Glomerular endothelial cell (primary cell): ENCODE data around the gene ST6GALNAC6. TPM values are rescaled to one million over a fixed set of nuclear protein-coding genes. Genes with fewer than 3 reads are reported as not detected.

Experiments
- DNase-seq: peaks from one replicate; pipeline ENCODE4 v3.0.0-alpha.2; 2011; ENCODE audit warnings: low read depth, low spot score; ENCODE audit errors: extremely low read depth
- total RNA-seq: library from RNA; depleted of rRNA; stranded (reverse); fragments of >200 nt; gene quantifications from 2 replicates; pipeline ENCODE4 v1.2.3, GENCODE V29; 2015

ST6GALNAC6 gene
- total RNA-seq, 1 donor from 2014 or later, result 72.0 TPM

DNA sequence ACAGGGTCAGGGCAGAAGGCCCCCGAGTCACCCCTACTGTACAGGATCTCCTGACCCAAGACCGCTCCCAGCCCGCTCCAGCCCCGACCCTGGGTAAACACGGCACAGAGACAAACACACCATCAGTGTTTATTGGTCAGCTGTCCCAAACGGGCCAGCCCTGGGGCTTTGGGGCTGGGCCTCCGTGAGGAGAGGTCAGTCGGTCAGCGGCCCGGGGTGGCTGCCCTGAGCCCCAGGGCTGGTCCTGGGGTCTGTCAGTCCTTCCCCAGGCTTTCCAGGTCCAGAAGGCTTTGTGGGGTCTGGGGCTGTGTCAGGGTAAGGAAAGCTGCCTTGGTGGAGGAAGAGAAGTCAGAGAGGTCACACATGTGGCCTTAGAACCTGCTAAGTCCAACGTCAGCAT, 35.6 kb upstream of the ST6GALNAC6 start:
- no peak for DNase-seq

DNA sequence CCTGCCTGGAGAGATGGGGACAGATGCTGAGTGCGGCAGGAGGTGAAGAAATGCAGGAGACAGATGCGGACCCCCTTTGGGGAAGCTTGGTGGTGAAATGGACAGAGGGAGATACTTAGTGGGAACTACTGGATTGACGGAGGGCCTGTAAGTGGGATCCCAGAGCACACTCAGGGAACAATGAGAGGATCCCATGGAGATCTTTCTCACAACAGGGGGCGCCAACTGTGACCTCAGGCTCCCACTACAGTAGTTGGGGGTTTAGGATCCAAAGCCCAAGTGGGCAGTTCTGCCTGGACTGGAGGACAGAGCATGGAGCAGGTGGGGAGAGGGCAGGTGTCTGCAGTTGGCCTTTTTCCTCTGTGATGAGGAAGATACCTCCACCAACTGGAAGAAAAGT, 34.8 kb upstream of the ST6GALNAC6 start:
- no peak for DNase-seq

DNA sequence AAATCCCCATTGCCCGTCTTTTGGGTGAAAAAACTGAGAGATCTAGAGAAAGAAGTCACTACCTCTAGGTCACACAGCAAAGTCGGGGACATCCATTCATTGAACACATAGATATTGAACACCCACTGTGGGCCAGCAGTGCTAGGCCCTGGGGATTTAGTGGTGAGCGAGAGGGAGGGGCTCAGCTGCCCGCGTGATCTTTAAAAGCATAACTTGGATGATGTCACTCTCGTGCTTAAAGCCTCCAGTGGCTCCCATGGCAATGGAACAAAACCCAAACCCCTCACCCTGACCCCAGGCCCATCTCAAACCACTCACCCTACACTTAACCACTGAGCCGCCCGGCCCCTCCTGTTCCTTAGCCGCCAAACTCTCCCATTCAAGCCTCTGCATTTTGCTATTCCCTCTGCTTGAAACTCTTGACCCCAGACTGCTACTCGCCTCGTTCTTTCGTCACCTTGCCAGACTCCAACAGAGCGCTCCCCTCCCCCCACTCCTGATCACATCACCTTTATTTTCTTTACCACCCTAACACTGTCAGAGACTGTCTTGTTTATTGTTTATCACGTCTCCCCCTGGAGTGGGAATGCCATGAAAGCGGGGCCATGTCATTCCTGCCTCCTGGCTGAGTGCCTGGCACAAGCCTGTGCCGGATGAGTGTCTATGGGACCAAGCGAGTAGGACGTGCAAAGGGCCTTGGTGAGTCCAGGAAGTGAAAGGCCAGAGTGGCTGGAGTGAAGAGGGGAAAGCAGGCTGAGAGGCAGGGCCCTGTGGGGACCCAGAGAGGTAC, 31.9 kb upstream of the ST6GALNAC6 start:
- no peak for DNase-seq

DNA sequence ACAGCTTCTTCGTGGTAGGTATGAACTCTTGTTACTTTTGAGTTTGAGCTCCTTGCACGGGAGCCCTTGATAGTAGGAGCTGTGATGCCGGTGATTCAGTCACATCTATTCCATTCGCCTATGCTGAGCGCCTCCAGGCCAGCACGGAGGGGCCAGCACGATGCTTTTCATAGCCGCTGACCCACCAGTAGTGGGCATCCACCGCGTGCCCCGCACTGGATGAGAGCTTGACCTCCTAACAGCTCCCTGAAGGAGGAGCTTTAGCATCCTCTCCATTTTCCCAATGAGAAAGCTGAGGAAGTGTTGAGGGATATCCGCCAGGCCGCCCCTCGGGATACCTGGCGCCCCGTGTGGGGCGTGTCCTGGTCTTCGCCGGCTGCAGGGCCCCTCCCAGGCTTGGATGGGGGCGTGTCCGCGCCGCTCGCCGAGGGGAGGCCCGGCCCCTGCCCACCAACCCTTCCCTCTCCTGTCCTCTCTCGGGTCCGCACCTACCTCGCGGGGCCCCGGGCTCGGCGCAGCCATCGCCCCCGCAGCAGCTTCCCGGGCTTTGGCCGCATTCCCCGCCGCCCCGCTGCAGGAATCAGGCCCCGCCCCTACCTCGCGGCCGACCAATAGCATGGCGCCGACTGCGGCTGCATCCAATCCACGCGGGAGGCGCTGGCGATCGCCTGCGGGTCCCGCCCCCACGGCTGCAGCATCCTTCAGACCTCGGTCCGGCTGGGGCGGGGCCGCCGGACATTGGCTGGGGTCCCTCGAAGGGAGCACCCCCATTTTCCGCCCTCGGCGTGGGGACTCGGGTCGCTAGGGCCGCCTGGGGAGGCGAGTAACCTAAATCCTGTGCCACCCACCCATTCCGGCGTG, 31.1 kb upstream of the ST6GALNAC6 start, which contains the start of gene PIP5KL1:
PIP5KL1 (minus strand) TSS at position 547 of the 861 bp plus-strand sequence; CDS start at position 522, 25 bp downstream.
- no peak for DNase-seq

DNA sequence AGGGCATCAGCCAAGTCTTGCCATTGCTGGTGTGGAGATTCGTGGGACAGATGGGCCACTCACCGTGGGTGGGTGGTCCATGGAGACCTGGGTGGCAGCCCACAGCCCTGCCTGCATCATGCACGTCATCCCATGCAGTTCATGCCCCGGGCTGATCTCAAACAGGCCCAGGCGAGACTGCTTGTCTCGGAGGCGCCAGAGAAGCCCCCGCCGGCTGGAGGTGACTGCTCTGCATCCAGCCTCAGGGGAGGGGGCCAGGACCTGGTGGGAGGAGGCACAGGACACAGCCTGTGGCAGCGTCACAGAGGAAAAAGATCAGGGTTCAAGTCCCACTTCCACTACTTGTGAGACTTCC, 30.2 kb upstream of the ST6GALNAC6 start:
- no peak for DNase-seq

DNA sequence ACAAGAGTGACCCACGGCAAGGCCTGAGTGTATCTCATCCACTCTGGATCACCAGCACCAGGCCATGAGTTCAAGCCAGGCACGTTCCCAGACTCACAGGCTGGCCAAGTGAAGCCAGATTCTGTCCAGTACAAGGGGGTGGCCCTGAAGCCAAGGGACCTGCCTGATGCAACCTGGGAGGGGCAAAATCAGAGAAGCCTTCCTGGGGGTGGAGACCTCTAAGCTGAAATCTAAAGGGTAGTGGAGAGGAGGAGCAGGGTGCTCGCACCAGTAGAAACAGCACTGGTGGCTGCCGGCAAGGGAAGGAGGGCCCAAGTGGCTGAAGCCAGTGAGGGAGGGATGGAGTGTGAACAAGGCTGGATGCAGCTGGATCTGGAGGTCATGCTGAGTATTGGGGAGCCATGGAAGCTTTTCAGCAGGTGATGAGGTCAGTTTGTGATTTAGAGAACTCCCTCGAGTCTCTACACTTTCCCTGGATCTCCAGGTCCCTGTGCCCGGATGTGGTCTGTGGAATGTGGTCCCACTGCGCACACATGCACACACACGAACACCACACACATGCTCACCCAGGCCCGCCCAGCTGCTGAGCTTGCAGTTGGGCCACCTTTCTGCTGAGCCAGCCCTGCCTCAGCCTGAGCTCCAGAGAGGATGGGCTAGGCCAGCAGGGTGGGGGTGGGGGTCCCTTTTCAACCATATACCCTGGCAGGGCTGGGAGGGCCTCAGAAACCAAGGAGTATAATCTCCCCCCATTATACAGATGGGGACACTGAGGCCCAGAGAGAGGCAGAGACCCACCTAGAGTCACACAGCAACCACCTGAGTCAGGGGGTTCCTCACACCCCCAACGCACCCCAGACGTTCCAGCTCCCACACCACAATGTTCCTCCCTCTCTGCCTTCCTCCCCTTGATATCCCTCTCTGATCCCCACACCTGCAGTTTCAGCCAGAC, 29.5 kb upstream of the ST6GALNAC6 start:
- DNase-seq, result no peak

DNA sequence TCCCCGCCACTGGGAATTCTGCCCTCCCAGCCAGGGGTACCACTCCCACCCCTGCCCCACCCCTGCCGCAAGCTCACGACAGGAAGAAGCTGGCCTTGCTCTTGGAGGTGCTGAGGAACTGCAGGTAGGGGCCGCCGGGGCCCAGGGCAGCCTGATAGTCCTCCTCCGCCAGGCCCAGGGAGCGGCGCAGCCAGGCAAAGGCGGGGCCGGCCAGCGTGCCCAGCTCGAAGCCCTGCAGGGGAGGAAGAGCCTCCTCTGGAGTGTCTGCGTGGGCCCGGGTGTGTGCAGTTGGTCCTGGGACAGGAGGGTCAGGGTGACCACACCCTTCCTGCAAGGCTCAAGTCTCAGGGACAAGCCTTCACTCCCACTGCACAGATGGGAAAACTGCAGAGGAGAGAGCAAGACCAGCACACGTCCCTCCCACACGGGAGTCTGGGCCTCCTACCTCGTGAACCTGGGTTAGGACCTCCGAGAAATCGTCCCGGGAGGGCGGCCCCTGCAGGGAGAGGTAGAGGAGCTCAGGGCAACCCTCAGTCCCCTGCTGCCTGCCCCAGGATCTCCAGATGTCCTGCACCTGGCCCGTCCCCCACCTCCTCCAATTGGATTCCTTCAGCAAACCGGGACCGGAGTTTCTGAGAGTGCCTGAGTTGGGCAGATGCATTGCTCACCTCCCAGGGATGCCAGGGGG, 28.7 kb upstream of the ST6GALNAC6 start:
- DNase-seq, result no peak

DNA sequence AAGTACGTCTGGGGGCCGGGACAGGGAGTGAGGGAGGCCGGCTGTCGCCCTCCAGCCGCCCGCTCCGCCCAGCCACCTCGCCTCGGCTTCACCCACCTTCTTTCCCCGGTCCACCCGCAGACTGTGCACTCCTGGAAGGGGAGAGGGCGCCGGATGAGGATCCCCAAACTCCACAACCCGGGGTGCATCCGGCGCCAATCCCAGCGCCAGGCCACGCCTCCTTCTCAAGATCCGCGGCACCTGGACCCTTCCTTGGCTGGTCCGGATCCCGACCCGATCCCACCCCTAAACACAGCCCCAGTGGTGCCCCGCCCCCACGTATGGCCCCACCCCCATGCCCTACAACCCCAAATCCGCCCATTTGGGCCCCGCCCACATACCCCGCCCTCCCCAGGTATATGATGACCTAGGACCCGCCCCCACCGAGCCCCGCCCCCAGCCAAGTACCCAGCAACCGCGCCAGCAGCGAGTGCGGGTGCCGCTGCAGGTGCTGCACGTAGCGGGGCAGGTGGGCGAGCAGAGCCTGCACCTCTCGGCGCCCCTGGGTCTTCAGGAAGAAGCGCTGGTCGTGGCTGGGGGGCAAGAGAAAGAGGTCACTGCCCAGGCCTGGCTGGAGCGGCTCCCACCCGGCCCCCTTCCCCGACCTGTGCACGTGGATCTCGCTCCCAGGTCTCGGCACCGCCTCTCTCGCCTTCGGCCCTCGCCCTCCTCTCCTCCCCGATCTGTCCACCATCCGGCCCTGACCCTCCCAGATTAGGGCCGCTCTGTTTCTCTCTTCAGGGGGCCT, 28.0 kb upstream of the ST6GALNAC6 start:
- DNase-seq, result no peak

DNA sequence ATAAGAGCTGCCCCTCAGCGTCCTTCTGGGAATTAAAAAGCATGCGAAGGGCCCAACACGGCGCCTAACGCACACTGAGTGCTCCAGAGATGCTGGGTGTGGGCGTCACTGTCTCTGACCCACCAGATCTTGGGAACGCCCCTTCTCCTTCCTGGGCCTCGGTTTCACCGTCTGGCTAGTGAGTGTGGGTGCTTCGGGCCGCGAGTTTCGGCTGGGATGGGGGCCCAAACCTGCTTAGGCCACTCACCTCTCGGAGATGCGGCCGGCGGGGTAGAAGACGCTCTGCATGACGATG, 27.4 kb upstream of the ST6GALNAC6 start:
- DNase-seq, result no peak

DNA sequence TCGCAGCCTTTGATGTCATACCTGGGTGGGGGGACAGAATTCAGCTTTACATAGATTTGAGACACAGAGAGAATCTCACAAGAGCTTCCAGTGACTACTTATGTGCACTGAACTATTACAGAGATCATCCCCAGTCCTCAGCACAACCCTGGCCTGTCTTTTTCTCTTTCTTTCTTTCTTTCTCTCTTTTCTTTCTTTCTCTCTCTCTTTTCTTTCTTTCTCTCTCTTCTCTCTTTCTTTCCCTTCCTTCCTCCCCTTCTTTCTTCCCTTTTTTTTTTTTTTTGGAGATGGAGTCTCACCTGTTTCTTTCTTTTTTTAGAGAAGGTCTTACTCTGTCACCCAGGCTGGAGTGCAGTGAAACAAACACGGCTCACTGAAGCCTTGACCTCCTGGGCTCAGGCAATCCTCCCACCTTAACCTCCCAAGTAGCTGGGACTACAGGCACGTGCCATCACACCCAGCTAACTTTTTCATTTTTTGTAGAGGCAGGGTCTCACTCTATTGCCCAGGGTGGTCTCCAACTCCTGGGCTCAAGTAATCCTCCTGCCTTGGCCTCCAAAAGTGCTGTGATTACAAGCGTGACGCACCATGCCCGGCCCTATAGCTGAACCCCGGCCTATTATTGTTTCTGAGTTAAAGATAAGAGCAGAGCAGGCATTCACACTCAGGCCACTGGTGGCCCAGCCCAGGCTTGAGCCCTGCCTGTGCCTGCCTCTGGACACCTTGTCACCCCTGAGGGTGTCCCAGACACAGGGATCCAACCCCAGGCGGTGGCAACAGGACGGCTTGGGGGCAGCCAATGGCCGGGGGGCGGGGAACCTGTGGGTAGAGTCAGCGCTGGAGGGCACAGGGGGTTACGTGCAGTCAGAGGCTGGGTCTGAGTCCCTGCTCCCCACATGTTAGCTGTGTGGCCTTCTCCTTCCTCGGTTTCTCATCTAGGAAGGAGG, 26.8 kb upstream of the ST6GALNAC6 start:
- DNase-seq, result no peak

DNA sequence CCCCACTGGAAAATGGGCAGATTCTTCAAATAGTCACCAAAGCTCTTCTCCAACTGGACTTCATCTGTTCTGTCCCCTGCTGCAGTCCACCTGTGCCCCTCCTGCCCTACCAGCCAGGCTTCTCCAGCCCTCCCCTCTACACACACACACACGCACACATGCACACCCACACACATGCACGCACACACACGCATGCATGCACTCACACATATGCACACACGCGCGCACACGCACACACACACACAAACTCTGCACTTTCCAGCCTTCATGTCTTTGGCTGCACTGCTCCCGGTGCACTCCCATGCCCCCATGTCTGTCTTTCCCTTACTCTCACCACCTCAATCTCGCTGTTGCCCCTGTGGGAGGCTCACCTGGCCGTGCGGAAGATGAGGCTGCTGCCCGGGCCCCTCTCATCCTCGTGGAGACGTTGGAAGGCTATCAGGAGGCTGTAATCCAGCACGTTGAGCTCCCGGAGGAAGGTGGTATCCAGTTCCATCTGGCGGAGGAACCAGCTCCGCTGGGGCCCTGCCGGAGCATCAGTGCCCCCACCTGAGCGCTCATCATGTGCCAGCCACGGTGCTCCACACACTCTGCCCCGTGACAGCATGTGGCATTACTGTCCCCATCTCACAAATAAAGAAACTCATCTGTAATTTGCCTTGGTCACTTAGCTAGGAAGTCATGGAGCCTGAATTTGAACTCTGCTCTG, 25.5 kb upstream of the ST6GALNAC6 start:
- no peak for DNase-seq

DNA sequence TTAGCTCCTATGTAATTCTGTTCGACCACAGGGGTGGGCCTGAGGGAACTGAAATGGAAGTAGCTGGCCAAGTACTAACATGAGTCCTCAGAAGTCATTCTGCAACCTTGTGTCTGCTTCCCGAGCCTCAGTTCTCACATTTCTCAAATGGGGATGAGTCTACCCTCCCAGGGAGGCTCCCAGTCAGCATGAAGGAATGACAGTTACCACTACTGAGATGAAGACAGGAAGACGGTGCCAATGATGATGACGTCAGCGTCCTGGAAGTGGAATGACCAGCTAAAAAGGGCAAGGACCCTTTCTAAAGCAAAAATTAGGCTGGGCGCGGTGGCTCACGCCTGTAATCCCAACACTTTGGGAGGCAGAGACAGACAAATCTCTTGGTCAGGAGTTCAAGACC, 24.4 kb upstream of the ST6GALNAC6 start:
- no peak for DNase-seq

DNA sequence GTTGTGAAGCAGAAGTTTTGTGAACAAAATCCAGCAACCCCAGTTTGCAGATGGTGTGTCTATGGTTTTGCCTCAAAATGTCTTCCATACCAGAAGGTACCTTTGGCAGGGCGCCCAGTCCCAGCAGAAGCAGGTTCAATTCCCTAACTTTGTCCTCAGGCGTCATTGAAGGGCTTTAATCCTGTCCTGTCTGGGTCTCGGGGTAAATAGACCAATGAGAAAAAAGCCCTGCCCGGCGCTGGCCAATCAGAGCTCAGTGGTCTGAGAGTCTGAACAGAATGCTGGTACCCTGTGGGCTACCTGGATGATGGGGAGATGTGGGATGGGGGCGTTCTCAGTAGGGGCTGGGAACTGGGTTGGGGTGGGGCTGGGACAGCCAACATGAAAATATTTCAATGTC, 23.6 kb upstream of the ST6GALNAC6 start:
- no peak for DNase-seq

DNA sequence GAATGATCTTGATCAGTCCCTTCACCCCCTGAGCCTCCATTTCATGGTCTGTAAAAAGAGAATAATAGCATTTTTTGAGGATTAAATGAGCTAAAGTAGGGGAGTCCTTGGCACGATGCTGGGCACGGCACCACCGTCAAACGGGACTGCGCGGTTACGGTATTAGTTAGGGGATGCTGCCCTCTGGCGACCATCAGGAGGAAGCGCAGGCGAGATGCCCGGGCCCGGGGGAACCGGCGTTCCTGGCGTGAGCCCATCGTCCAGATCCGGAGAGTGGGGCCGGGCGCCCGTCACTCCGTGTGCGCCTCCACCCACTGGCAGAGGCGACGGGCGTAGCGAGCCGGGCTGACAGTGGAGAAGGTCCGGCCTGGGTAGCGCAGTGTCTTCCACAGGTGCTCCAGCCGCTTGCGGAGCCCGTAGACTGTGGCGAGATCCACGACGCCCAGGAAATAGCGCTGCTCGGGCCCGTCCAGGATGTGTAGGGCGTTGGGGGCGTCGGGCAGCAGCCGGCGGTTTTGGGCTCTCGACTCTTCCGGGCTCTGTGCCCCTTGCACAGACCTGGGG, 22.2 kb upstream of the ST6GALNAC6 start:
- no peak for DNase-seq

DNA sequence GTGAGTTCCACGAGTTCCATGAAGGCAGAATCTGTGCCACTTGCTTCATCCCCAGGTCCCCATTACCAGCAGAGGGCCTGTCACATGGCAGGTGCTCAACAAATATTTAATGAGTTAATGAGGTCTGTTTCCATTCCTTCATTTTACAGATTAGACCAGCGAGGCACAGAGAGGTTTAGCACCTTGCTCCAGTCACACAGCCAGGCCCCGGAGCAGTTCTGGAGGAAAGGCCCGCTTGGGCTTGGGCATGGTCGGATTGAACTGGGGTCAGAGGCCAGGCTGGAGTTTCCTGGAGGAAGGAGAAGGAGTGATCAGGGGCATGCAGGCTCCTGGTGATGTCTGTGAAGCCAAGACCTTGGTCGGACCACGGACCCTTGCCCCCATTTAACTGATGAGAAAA, 21.4 kb upstream of the ST6GALNAC6 start:
- no peak for DNase-seq

DNA sequence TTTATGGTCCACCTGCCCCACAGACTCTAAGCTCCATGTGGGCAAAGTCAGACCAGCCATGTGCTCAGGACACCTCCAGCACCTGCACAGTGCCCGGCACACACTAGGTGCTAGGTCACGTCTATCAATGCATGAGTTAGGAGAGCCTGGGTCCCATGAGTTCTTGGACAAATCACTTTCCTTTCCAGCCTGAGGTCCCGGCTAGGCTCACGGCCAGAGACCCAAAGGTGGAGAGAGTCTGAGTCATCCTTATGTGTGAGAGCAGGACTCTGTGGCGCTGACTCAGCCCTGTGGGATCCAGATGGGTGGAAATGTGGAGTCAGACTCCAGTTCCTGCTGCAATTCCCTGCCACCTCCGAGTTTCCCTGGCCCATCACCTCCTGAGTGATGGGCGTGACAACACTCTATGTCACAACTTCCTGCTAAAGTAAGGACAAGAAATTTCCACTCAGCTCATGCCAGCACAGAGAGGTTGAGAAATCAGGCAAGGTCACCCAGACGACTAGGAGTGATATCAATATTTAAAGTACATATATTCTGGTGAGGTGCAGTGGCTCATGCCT, 19.9 kb upstream of the ST6GALNAC6 start:
- peak; percentile 94 for DNase-seq
